GM21515 (cell line): ENCODE measurements around the gene NLGN3.
"Not testable (repeated sequence)": the region's sequence is repeated elsewhere in the genome, so short reads cannot be mapped to it uniquely, and the experiment has no call there.

Experiments used
- ATAC-seq: cut with Tn5 transposase; IDR thresholded peaks from one replicate; pipeline ENCODE4 v1.9.1; 2021; ENCODE audit not compliant: unreplicated experiment

The NLGN3 gene

GRCh38 chrX:71169586-71169985, 24.9 kb downstream of the NLGN3 start:
- ATAC-seq = no peak

- ATAC-seq = no peak
Measured at GRCh38 chrX:71170660-71171059, 26.0 kb downstream of the NLGN3 start.

- no peak for ATAC-seq
Measured at GRCh38 chrX:71171110-71171801, 26.6 kb downstream of the NLGN3 start.

GRCh38 chrX:71173440-71173839, 28.8 kb downstream of the NLGN3 start:
- no peak for ATAC-seq

GRCh38 chrX:71174795-71175194, 30.2 kb downstream of the NLGN3 start:
- no peak for ATAC-seq

DNA sequence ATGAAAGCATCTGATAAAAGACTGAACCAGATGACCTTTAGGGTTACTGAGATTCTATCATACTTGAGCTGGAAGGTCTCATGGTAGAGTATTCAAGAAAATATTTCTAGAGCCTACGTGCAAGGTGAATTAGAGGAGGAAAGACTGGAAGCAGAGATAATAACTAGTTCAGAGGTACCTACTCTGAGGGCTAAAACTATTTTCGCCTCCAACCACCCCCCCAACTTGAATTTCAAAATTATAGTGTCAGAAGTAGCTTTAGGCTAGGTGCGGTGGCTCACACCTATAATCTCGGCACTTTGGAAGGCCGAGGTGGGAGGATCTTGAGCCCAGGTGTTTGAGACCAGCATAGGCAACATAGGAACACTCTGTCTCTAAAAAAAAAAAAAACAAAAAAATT, 30.9 kb downstream of the NLGN3 start:
- ATAC-seq = no peak

DNA sequence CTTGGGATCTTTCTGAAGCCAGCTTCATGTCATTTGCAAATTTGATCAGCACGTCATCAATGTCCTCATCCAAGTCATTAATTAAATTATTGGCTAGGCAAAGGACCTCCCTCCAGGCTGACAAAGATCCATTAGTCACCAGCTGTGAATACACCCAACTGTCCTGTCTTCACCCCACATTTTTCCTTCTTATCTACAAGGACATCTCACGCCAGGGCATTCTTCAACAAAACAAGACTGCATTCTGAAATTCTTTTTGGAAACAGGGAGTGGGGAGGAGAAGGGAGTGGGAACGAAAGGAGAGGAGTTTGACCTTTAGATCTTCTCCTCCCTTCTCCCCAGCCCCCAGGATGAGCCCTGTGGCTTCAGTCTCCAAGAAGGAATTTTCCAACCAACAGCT, 32.7 kb downstream of the NLGN3 start:
- no peak for ATAC-seq

GRCh38 chrX:71178908-71179307, 34.3 kb downstream of the NLGN3 start:
- ATAC-seq = no peak

DNA sequence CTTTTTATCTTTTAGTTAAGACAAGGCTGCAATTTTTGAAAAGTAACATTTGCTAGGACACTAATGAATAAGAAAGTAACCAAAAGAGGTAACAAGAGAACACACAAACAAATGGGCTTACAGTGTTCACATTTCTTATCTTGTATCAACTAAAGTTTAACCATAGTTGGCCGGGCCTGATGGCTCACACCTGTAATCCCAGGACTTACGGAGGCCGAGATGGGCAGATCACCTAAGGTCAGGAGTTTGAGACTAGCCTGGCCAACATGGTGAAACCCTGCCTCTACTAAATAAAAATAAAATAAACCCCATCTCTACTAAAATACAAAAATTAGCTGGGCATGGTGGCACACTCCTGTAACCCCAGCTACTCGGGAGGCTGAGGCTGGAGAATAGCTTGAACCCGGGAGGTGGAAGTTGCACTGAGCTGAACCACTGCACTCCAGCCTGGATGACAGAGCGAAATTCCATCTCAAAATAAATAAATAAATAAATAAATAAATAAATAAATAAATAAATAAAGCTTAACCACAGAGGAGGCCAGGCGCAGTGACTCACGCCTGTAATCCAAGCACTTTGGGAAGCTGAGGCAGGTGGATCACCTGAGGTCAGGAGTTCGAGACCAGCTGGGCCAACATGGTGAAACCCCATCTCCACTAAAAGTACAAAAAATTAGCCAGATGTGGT, 36.1 kb downstream of the NLGN3 start:
- not testable (repeated sequence) for ATAC-seq

GRCh38 chrX:71181558-71181909, 36.9 kb downstream of the NLGN3 start:
- peak; percentile 38 for ATAC-seq

- peak; percentile 93 for ATAC-seq
Measured at GRCh38 chrX:71181910-71182799, 37.5 kb downstream of the NLGN3 start.

DNA sequence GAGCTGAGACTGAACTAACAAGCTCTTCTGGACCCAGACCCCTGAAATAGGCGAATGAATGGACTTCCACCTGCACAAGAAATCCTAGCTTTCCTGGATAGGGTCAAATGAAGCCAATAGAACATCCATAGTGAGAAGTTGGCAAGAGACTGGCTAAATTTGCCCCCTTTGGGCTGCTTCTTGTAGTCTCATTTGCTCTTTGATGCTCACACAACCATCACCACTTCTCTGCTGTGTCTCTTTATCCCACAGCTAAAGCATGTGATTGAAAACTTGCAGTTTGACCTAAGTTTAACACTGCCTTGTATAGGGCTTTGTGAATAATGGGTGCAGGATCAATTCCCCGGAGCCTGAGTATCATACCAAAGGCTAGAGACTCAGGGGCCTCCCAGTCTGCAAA, 38.2 kb downstream of the NLGN3 start:
- ATAC-seq = no peak

DNA sequence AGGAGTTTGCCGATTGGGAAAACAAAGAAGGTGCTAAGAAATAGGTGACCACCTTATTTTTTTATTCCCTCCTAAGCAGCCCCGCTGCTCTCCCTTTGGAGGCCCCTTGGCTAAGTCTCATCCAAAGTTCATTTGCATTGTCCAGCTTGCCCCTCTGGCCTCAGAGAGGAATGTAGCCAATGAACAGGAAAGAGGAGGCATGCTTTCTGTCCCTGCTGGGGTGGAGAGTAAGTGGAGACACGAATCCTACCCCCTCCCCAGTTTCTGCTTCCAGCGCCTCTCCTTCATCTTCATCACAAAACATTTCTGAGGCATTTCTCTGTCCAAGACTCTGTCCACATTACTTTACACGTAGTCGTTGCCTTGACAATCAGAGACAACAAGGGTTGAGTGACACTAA, 38.7 kb downstream of the NLGN3 start:
- no peak for ATAC-seq

DNA sequence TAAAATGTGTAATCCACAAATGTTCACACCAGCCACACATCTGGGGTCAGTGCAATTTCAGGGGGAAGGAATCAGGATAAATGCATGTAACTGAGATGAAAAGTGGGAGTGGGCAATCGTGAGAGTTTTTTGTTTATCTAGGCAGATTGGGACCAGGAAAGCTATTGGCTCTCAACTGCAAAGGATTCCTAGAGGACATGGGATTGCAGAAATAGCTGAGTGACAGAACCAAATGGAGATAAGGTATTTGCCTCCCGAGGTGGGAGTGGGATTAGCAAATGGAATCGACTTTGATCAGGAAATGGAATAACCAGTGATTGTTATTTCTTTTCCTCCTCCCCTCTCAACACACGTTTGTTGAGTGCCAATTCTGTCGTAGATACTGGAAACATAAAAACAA, 39.5 kb downstream of the NLGN3 start:
- ATAC-seq = no peak

DNA sequence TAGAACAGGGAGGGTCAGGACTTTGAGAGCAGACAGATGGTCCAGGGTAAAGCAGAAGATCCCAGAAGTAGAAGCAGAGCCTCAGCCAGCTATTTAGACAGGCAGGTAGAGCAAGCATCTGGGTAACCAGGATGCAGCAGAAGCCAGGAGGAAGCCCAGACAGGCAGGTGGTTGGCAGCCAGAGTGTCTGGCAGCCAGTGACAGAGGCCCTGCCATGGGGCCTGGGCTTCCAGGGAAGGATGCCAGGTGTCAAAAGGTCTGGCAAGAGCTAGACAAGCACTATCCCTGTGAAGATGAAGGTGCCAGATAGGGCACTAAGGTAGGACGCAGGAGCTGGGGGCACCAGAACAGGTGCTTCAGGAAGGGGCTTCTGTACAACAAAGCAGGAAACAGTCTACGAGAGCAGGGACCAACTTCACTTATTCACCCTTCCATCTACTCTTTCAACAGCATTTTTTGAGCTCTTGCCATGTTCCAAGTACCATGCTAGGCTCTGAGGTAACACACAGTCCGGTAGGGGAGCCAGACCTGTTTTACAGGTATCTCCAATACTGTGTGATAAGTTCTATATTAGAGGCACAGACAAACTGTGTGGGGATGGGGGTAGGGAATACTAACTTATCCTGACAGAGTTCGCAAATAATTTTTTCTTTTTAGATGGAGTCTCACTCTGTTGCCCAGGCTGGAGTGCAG, 40.3 kb downstream of the NLGN3 start:
- no peak for ATAC-seq

DNA sequence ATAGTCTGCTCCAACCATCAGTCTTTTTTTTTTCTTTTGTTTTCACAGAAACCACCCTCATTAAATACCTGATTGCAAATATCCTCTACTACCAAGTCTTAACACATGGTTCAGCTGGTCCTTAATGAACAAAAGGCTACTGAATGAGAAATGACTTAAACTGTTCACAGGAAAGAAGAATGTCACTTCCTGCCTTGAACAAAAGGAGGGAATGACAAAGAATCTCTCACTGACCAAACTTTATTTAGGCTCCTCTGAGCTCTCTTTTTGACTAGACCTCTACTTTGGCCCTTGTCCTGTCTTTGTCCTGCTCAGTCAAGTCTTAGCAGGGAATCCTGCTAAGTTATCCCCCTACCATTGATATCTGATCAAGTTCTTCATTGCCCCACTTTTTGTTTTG, 46.6 kb downstream of the NLGN3 start:
- ATAC-seq = no peak

DNA sequence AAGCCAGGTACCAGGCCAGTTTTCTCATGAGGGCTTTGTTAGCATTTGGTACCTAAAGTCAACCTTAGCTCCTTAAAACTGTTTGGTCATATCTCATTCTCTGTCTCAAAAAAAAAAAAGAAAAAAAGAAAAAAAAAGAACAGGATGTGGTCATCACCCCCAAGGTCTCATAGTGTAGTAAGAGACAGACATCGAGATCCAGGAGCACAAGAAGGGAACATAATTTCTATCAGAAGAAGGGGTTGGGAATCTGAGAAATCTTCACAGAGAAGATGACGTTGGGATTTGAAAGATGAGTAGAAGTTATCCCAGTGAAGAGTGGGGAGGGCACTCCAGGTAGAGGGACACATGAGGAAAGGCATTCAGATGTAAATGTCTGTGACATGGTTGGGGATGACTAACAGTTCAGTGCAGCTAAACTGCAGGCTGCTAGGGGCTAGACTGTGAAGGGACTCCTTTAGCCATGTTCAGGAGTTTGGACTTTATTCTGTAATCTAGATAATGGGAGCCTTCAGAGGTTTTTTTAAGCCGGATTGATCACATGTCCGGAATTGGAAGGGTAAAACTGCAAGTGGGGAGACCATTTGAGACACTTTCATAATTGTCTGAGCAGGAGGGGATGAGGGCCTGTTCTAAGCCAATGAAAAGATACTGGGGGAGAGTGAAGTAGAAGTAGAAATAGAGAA, 51.5 kb downstream of the NLGN3 start:
- peak; percentile 44 for ATAC-seq

- ATAC-seq = peak; percentile 83
Measured at GRCh38 chrX:71198066-71198465, 53.4 kb downstream of the NLGN3 start.

DNA sequence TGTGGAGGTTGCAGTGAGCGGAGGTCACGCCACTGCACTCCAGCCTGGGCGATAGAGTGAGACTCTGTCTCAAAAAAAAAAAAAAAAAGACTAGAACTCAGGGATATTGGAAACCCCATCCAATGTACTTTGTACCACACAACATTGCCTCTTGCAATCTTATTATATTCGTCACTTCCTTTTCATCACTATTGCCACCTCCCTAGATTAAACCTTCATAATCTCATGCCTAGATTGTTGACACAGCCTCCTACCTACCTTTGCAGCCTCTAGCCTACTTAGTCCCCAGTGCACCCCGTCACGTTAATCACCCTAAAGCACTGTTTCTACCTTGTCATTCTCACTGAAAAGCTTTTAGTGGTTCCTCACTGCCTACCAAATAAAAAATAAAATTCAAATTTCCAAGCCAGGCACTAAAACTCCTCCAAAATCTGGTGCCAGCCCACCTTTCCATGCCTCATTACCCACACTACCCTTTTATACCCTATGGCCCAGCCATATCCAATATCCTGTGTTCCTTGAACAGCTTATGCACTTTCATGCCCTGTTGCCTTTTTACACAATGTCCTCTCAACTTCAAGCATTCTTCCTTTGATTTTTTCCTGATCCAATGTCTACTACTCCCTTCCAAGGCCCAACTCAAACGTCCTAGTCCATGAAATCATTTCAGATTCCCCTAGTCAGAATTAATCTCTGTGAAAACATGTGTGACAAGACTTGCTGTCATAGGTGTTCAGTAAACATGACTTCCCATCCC, 54.8 kb downstream of the NLGN3 start:
- no peak for ATAC-seq

GRCh38 chrX:71210816-71211215, 66.2 kb downstream of the NLGN3 start:
- ATAC-seq = no peak
